Fibroblast of the aortic adventitia (primary cell): ENCODE measurements around the gene KCNT1. TPM values are rescaled to one million over a fixed set of nuclear protein-coding genes. Genes with fewer than 3 reads are reported as not detected.

Experiments
- DNase-seq: peaks from one replicate; pipeline ENCODE4 v3.0.0-alpha.2; 2010; ENCODE audit warnings: low read depth
- H3K4me3 ChIP-seq: 2 replicates; pipeline ENCODE4 v1.5.1; 2011; ENCODE audit warnings: low read depth, mild to moderate bottlenecking, control low read depth, low read length, moderate library complexity
- CTCF ChIP-seq: IDR thresholded peaks from 2 replicates; pipeline ENCODE4 v1.5.1; 2011; ENCODE audit warnings: mild to moderate bottlenecking, low read length, control low read depth, inconsistent platforms; ENCODE audit not compliant: insufficient read depth
- total RNA-seq: library from RNA; depleted of rRNA; stranded (reverse); fragments of >200 nt; gene quantifications from 2 replicates; pipeline ENCODE4 v1.2.3, GENCODE V29; 2012; ENCODE audit warnings: low replicate concordance

The KCNT1 gene
- total RNA-seq, 1 donor: not detected

- no peak for TF ChIP-seq CTCF
- no peak for DNase-seq
- H3K4me3 ChIP-seq: no peak overlapping the region
These were observed 2.5 kb downstream of the KCNT1 start for GRCh38 chr9:135704483-135704882.

DNA sequence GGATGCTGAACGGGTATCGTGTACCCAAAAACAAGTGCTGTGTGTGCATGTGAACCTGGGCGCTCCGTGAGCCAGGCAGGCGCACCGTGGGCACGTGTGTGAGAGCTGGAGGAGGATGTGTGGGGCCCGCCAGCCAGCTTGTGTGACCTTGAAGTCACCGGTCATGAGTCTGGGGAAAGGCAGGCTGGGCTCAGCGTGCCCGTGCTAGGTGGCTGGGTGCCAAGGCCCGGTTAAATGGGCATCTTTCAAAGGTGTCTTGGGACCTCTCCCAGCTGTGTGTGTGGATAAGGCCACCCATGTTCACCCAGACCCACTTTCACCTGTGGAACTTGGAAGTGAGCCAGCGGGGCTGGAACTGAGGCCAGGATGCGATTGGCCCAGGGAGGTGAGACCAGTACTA is 3.4 kb downstream of the KCNT1 start:
- no peak overlapping the region for H3K4me3 ChIP-seq
- TF ChIP-seq CTCF: no peak
- DNase-seq: no peak

DNA sequence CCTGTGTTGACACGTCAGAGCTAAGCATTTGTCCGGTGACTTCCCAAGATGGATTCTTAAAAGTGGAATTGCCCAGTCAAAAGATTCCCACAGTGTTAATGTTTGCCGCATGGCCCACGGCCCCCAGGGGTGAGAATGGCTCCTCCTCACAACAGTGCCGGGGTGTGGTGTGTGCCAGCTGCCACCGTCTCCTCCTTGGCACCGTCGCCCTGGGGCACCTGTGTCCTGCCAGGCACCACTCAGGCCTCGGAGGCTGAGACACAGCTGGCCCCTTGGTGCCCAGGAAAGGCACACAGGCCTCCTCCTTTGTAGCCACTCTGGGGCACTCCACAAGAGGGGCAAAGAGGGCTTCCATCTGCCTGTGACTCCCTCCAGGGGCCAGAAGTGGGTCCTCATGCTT is 4.3 kb downstream of the KCNT1 start:
- TF ChIP-seq CTCF: no peak
- no peak for DNase-seq
- no peak overlapping the region for H3K4me3 ChIP-seq

DNA sequence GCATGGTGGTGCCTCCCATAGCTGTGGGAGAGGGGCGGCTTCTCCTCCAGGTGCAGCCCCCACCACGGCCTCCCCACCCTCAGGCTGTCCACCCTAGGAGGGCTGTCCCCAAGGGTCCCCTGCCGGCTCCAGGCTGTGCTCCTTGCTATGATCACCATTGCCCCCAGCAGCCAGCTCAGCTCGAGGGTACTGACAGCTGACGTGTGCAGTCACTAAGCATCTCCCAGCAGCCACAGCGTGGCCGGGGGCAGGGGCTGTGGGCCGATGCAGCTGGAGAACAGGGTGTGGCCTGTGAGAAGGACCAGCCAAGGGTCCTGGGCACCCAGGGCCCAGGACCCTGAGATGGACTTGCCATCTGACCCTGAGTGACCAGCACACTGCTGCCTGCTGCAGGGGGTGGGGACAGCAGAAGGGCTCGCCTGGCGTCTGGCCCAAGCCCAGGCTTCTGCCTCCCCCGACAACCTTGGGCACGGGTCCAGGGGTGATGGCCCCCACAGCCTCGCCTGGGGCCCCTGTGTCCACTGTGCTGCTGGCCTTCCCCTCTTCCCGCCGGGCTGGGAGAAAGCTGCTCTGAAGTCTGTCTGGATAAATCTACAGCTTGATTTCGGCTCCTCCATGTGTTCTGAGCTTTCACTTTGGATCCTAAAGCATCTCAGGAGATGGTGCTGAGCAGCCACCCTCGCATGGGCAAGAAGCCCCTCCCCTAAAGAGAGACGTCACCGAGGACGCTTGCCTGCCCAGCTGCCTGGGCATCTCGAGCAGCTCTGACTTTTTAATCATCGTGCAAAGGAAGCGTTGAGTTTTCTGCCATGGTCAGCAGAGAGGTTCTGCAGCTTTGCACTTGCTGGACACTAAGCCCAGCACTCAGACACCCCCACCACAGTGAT is 5.5 kb downstream of the KCNT1 start:
- DNase-seq: no peak
- no peak overlapping the region for H3K4me3 ChIP-seq
- TF ChIP-seq CTCF: no peak

DNA sequence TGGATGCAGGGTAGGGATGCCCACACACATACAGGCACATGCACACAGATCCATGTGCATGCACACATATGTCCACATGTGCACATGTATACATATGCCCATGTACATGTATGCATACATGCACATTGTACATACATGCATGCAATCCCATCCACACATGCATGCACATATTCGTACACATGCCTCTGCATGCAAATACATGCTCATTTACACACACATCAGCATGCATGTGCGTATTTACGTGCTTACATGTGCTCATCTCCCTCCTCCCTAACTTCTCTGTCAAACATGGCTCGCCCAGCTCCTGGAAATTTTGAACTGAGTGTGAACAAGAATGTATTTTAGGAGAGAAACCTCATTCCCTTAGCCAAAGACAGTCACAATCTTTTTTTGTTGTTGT is 6.2 kb downstream of the KCNT1 start:
- TF ChIP-seq CTCF: no peak
- DNase-seq: no peak
- H3K4me3 ChIP-seq: no peak overlapping the region

DNA sequence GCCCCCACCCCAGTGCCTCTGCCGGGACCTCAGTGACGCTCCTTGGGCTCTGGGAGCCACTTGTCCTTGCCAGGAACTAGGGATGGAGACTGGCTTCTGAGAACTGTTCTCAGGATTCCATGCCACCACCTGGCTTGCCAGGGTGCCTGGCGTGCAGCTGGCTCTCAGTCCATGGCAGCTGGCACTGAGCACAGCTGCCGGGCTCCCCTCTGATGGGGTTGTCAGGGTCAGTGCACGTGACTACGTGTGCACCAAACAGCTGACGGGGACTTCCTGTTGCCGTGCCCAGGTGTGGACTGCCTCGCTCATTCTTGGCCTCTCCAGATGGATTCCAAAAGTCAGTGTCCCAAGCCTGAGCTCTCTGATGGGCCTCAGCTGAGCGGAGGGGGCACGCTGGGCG is 9.4 kb downstream of the KCNT1 start:
- no peak for DNase-seq
- H3K4me3 ChIP-seq: no peak overlapping the region
- no peak for TF ChIP-seq CTCF
